Tibial nerve (tissue), 4 donors: ENCODE data around the gene ELOA.

Source experiments
- CTCF ChIP-seq, 5 experiments: fragments of 200-600 bp in 3 of 5; fragments of 450-650 bp in 2 of 5; sonication (generic) in 3 of 5; IDR thresholded peaks; one replicate each; pipeline ENCODE4 v1.5.1; 2016 to 2019; ENCODE audit warnings: antibody characterized with exemption in 5 of 5, mild to moderate bottlenecking in 3 of 5, moderate library complexity in 2 of 5
- EP300 ChIP-seq, 2 donors: sonication (generic); formaldehyde crosslinking; IDR thresholded peaks; one replicate each; pipeline ENCODE4 v1.6.1; 2017; ENCODE audit warnings: antibody characterized with exemption in 2 of 2, mild to moderate bottlenecking in 1 of 2
- POLR2A ChIP-seq, 2 donors: fragments of 450-650 bp; IDR thresholded peaks; one replicate each; pipeline ENCODE4 v1.6.1; 2017; ENCODE audit warnings: antibody characterized with exemption in 2 of 2, mild to moderate bottlenecking in 2 of 2, moderate library complexity in 2 of 2

- peak in 1 of 2 donors; percentile 50 for TF ChIP-seq POLR2A (IDR thresholded peaks at IDR 0.05)
- peak in 1 of 5 experiments; percentile 21 for TF ChIP-seq CTCF (IDR thresholded peaks at IDR 0.05)
- peak; percentile 77 to 88 for TF ChIP-seq EP300 (IDR thresholded peaks at IDR 0.05)
These were observed 47.6 kb downstream of the ELOA start, which contains the start of gene LYPLA2 for GRCh38 chr1:23790696-23791515.
